Measurements from ENCODE around the gene SCT. TPM values are rescaled to one million over a fixed set of nuclear protein-coding genes. Genes with fewer than 3 reads are reported as not detected.

SCT gene
- total and polyA plus RNA-seq, 2 of the 8 experiments (the other 6 are each of a cell fraction or from before 2014, with no cell fraction given): 1.7 to 2.0 TPM

GRCh38 chr11:612201-612960 is 14.6 kb downstream of the SCT start (continued):
- TF ChIP-seq MAX (IDR thresholded peaks at IDR 0.05) (no peak; the same call in 1 of the 2 replicates), RAD21 (IDR thresholded peaks at IDR 0.05 in 1 of 2, conservative IDR thresholded peaks at IDR 0.05 in 1 of 2; ENCODE audit: low read depth in 2 of 2, low read length in 2 of 2) (peak in 1 of 2 experiments; percentile 40; a peak in 2 of 4 replicates), KDM4A (IDR thresholded peaks at IDR 0.05; ENCODE audit: low read depth, low read length, severe bottlenecking) (no peak), RBBP5 (IDR thresholded peaks at IDR 0.05; ENCODE audit: borderline replicate concordance, low read depth, low read length) (no peak), CHD7 (IDR thresholded peaks at IDR 0.05; ENCODE audit: insufficient replicate concordance, low read length) (no peak)
